C4-2B (cell line): ENCODE measurements around the gene CTTNBP2.

ENCODE experiments used
- CTCF ChIP-seq: fragments of 450-650 bp; conservative IDR thresholded peaks from 2 replicates; pipeline ENCODE4 v1.5.1; 2017; ENCODE audit warnings: mild to moderate bottlenecking
- ZFX ChIP-seq: fragments of 450-650 bp; IDR thresholded peaks from 2 replicates; pipeline ENCODE4 v1.6.1; 2017

- TF ChIP-seq CTCF (no peak), ZFX (no peak)
Observed at GRCh38 chr7:117808910-117809705, 64.1 kb downstream of the CTTNBP2 start.
